Erythroblast (primary cell): ENCODE data around the gene ACOT7.

ENCODE experiments used
- GATA1 ChIP-seq: IDR thresholded peaks from 2 replicates; pipeline ENCODE4 v1.6.1; 2011; ENCODE audit warnings: low read depth, mild to moderate bottlenecking, control low read depth, low read length, moderate library complexity
- POLR2A ChIP-seq: IDR thresholded peaks from 2 replicates; pipeline ENCODE4 v1.6.1; 2011; ENCODE audit warnings: mild to moderate bottlenecking, low read length

GRCh38 chr1:6298530-6298929, 95.0 kb downstream of the ACOT7 start:
- no peak for TF ChIP-seq POLR2A
- no peak for TF ChIP-seq GATA1
